Testis (tissue), 3 donors: ENCODE measurements around the gene NSMCE3. TPM values are rescaled to one million over a fixed set of nuclear protein-coding genes. Genes with fewer than 3 reads are reported as not detected.

Source experiments
- DNase-seq: peaks from one replicate; pipeline ENCODE4 v3.0.0-alpha.2; 2019
- H3K27ac ChIP-seq, 2 donors: fragments of 200-600 bp; sonication (generic); one replicate each; pipeline ENCODE4 v1.5.1; 2019
- H3K27me3 ChIP-seq: fragments of 200-600 bp; sonication (generic); one replicate; pipeline ENCODE4 v1.5.1; 2019
- H3K36me3 ChIP-seq: fragments of 200-600 bp; sonication (generic); one replicate; pipeline ENCODE4 v1.5.1; 2017; ENCODE audit warnings: low read depth; ENCODE audit errors: missing control alignments
- H3K4me1 ChIP-seq: fragments of 200-600 bp; sonication (generic); one replicate; pipeline ENCODE4 v1.5.1; 2019
- H3K4me3 ChIP-seq, 2 donors: fragments of 200-600 bp; sonication (generic); one replicate each; pipeline ENCODE4 v1.5.1; 2017 to 2019
- H3K9me3 ChIP-seq: fragments of 200-600 bp; sonication (generic); one replicate; pipeline ENCODE4 v1.5.1; 2017
- CTCF ChIP-seq, 3 experiments: fragments of 450-650 bp in 2 of 3; fragments of 200-600 bp in 1 of 3; sonication (generic) in 1 of 3; IDR thresholded peaks; one replicate each; pipeline ENCODE4 v1.5.1; 2016 to 2019; ENCODE audit warnings: antibody characterized with exemption in 3 of 3, mild to moderate bottlenecking in 2 of 3, moderate library complexity in 1 of 3
- POLR2A ChIP-seq: fragments of 450-650 bp; IDR thresholded peaks from one replicate; pipeline ENCODE4 v1.6.1; 2017; ENCODE audit warnings: antibody characterized with exemption, mild to moderate bottlenecking, moderate library complexity
- WGBS, 2 donors: methylation state at CpG; one replicate each; pipeline ENCODE4 v1.1.5; 2018; 5-methylcytosine and 5-hydroxymethylcytosine counted together
- intact Hi-C: fragments of 100-400 bp; cut with DNase I; formaldehyde crosslinking; loops from one replicate; pipeline ENCODE4 v1.15.1; 2023; ENCODE audit warnings: low total_unique reads
- polyA plus RNA-seq: library from polyadenylated mRNA; stranded (reverse); fragments of 350-450 nt; fragmentation: Illumina TruSeq; extraction: RNeasy Lipid Tissue Mini Kit (QIAGEN cat#74804); gene quantifications from one replicate; pipeline ENCODE4 v1.2.3, GENCODE V29; 2014; ENCODE audit warnings: low read depth, low replicate concordance; ENCODE audit not compliant: insufficient read depth
- total RNA-seq, 2 donors: library from RNA; depleted of rRNA; stranded (reverse); fragments of >200 nt; gene quantifications; one replicate each; pipeline ENCODE4 v1.2.3, GENCODE V29; 2016

The NSMCE3 gene
- total and polyA plus RNA-seq, 3 donors from 2014 or later, result 17.8 to 24.8 (median 18.9) TPM

- WGBS, 2 donors, result 6 to 9% methylated on average over 29 to 35 of the region's 35 CpGs
- TF ChIP-seq POLR2A (no peak), CTCF (IDR thresholded peaks at IDR 0.05) (no peak)
- Histone ChIP-seq H3K9me3 (no peaks in the 10 kb centered on the region), H3K27me3 (no peaks in the 10 kb centered on the region), H3K4me1 (peaks cover 21% of the 10 kb centered on the region), H3K27ac (peak overlapping the region; percentile 95 to 96), H3K36me3 (no peaks in the 10 kb centered on the region), H3K4me3 (peak overlapping the region; percentile 88 to 96)
- intact Hi-C loops, result no loop called here
- DNase-seq, result peak; percentile 60
These were observed 727 bp downstream of the NSMCE3 start for GRCh38 chr15:29268706-29269484.

DNA sequence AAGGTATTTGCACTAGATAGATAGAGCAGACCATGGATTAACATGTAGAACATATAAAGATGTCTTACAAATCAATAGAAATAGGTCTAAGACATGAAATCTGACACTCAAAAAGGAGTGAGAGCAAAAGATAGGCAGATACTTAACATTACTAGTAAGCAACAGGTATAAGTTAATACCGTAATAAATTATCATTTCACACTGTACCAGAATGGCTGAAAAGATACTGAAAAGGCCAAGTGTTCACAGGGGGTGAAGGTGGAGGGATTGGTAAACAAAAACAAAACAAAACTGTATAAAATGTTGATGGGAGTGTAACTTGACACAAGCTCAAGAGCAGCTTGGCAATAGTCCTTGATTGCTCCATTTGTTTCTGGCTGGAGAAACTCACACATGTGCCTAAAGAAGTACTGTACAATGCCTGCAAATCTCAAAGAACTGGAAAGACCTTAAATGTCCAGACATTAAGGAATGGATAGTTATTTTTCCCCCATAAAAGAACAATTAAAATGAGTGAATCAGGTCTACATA lies 3.5 kb downstream of the NSMCE3 start:
- H3K4me3 ChIP-seq, result no peak overlapping the region
- no peaks in the 10 kb centered on the region for H3K9me3 ChIP-seq
- H3K36me3 ChIP-seq, result no peaks in the 10 kb centered on the region
- TF ChIP-seq CTCF (IDR thresholded peaks at IDR 0.05), result no peak
- no peak for TF ChIP-seq POLR2A
- no peak overlapping the region for H3K27ac ChIP-seq
- no peaks in the 10 kb centered on the region for H3K27me3 ChIP-seq
- WGBS, 2 donors, result 85 to 98% methylated on average over 1 of the region's 1 CpG
- no peak for DNase-seq
- intact Hi-C loops, result no loop called here
- peaks cover 21% of the 10 kb centered on the region for H3K4me1 ChIP-seq

DNA sequence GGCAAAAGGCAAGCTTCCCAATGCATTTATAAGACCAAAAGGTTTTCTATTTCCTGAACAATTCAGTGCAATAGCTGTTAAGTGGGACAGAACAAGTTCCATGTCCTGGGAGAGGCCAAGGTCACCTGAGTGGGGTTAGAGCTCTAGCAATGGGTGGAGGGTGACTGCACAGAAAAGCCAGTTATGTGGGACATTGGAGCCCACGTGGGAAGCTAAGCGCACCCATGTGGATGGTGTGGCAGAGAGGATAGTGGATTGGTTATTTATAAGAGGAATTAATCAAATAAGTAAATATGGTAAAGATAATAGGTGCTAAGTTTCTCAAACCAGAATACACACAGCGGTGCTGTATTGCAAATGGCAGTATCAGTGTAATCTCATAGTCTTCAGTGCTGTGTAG lies 6.3 kb downstream of the NSMCE3 start:
- no peak for TF ChIP-seq POLR2A
- no peak for TF ChIP-seq CTCF (IDR thresholded peaks at IDR 0.05)
- Histone ChIP-seq H3K36me3 (no peaks in the 10 kb centered on the region), H3K27ac (no peak overlapping the region), H3K4me1 (peaks cover 13% of the 10 kb centered on the region), H3K9me3 (no peaks in the 10 kb centered on the region), H3K4me3 (no peak overlapping the region), H3K27me3 (no peaks in the 10 kb centered on the region)
- no peak for DNase-seq
- WGBS, 2 donors, result 86 to 87% methylated on average over 3 of the region's 3 CpGs
- intact Hi-C loops, result no loop called here

- H3K4me1 ChIP-seq, result peaks cover 7% of the 10 kb centered on the region
- no peak overlapping the region for H3K27ac ChIP-seq
- no peaks in the 10 kb centered on the region for H3K36me3 ChIP-seq
- 58 to 64% methylated on average over 2 of the region's 2 CpGs for WGBS, 2 donors
- intact Hi-C loops, result no loop called here
- TF ChIP-seq POLR2A, result no peak
- TF ChIP-seq CTCF (IDR thresholded peaks at IDR 0.05), result no peak
- H3K4me3 ChIP-seq, result no peak overlapping the region
- H3K9me3 ChIP-seq, result no peaks in the 10 kb centered on the region
- no peak for DNase-seq
- no peaks in the 10 kb centered on the region for H3K27me3 ChIP-seq
These were observed 6.9 kb downstream of the NSMCE3 start for GRCh38 chr15:29262738-29263137.

GRCh38 chr15:29260896-29261295 lies 8.7 kb downstream of the NSMCE3 start:
- Histone ChIP-seq H3K27me3 (no peaks in the 10 kb centered on the region), H3K27ac (no peak overlapping the region), H3K4me1 (no peaks in the 10 kb centered on the region), H3K9me3 (no peaks in the 10 kb centered on the region), H3K36me3 (no peaks in the 10 kb centered on the region), H3K4me3 (no peak overlapping the region)
- intact Hi-C loops, result no loop called here
- TF ChIP-seq CTCF (IDR thresholded peaks at IDR 0.05) (no peak), POLR2A (no peak)
- DNase-seq, result no peak
- WGBS, 2 donors, result 93 to 95% methylated on average over 6 of the region's 6 CpGs
